HPDE6-E6E7 (cell line): Measurements from ENCODE around the gene IFITM1.
"Not testable (repeated sequence)": the region's sequence is repeated elsewhere in the genome, so short reads cannot be mapped to it uniquely, and the experiment has no call there.

Experiments
- DNase-seq: peaks from one replicate; pipeline ENCODE4 v3.0.0; 2011; ENCODE audit warnings: missing footprints; ENCODE audit errors: extremely low spot score

IFITM1 gene

GRCh38 chr11:308740-309665 lies 4.8 kb upstream of the IFITM1 start:
- DNase-seq, result not testable (repeated sequence)

GRCh38 chr11:309979-310572 lies 3.8 kb upstream of the IFITM1 start:
- DNase-seq, result not testable (repeated sequence)

- DNase-seq, result not testable (repeated sequence)
These were observed 2.7 kb upstream of the IFITM1 start for GRCh38 chr11:311013-311748.

GRCh38 chr11:312092-312816 lies 1.6 kb upstream of the IFITM1 start:
- DNase-seq, result no peak

- no peak for DNase-seq
These were observed 495 bp upstream of the IFITM1 start for GRCh38 chr11:313304-313786.

GRCh38 chr11:314554-314875 lies 675 bp downstream of the IFITM1 start:
- DNase-seq, result not testable (repeated sequence)

- no peak for DNase-seq
These were observed 1.2 kb downstream of the IFITM1 start for GRCh38 chr11:315051-315481.

- no peak for DNase-seq
These were observed 1.7 kb downstream of the IFITM1 start for GRCh38 chr11:315516-315994.

GRCh38 chr11:316031-316701 lies 2.3 kb downstream of the IFITM1 start:
- DNase-seq, result no peak

- DNase-seq, result no peak
These were observed 3.1 kb downstream of the IFITM1 start for GRCh38 chr11:316891-317301.

GRCh38 chr11:317668-318404 lies 4.0 kb downstream of the IFITM1 start:
- DNase-seq, result not testable (repeated sequence)

- not testable (repeated sequence) for DNase-seq
These were observed 4.7 kb downstream of the IFITM1 start for GRCh38 chr11:318405-319120.

- not testable (repeated sequence) for DNase-seq
These were observed 5.5 kb downstream of the IFITM1 start for GRCh38 chr11:319121-319887.

- not testable (repeated sequence) for DNase-seq
These were observed 6.0 kb downstream of the IFITM1 start for GRCh38 chr11:319888-320273.

- DNase-seq, result no peak
These were observed 10.3 kb downstream of the IFITM1 start for GRCh38 chr11:324156-324555.

- not testable (repeated sequence) for DNase-seq
These were observed 11.0 kb downstream of the IFITM1 start for GRCh38 chr11:324593-325517.

- DNase-seq, result no peak
These were observed 12.2 kb downstream of the IFITM1 start for GRCh38 chr11:325796-326591.
